ENCODE data around the gene SHH.

The SHH gene

GRCh38 chr7:155846936-155847335 is 34.7 kb upstream of the SHH start:
- DNase-seq (ENCODE audit: low read depth, low spot score) = no peak
- H3K4me3 ChIP-seq (ENCODE audit: insufficient read length, low read depth) = no peak overlapping the region
- TF ChIP-seq SUZ12 (IDR thresholded peaks at IDR 0.05; ENCODE audit: extremely low read depth, insufficient read depth, insufficient read length) (no peak), YY1 (IDR thresholded peaks at IDR 0.05; ENCODE audit: insufficient read depth, insufficient read length) (no peak), ZNF274 (IDR thresholded peaks at IDR 0.05; ENCODE audit: low read depth, low read length) (no peak)
- no peaks in the 10 kb centered on the region for H3K27me3 ChIP-seq (ENCODE audit: insufficient read depth, insufficient read length)
- H3K4me1 ChIP-seq (ENCODE audit: insufficient read depth, insufficient read length) = peaks cover 3% of the 10 kb centered on the region
- no peak overlapping the region for H3K9ac ChIP-seq (ENCODE audit: insufficient read length, low read depth)
- H3K9me3 ChIP-seq (ENCODE audit: insufficient read depth, low read length) = no peaks in the 10 kb centered on the region
- H3K36me3 ChIP-seq (ENCODE audit: insufficient read depth, insufficient read length, low read length) = no peaks in the 10 kb centered on the region

- no peak for DNase-seq (ENCODE audit: low read depth, low spot score)
- Histone ChIP-seq H3K4me3 (ENCODE audit: insufficient read length, low read depth) (no peak overlapping the region), H3K9me3 (ENCODE audit: insufficient read depth, low read length) (no peaks in the 10 kb centered on the region), H3K4me1 (ENCODE audit: insufficient read depth, insufficient read length) (peaks cover 3% of the 10 kb centered on the region), H3K36me3 (ENCODE audit: insufficient read depth, insufficient read length, low read length) (no peaks in the 10 kb centered on the region), H3K27me3 (ENCODE audit: insufficient read depth, insufficient read length) (no peaks in the 10 kb centered on the region), H3K9ac (ENCODE audit: insufficient read length, low read depth) (no peak overlapping the region)
- TF ChIP-seq ZNF274 (IDR thresholded peaks at IDR 0.05; ENCODE audit: low read depth, low read length) = no peak
- TF ChIP-seq SUZ12 (IDR thresholded peaks at IDR 0.05; ENCODE audit: extremely low read depth, insufficient read depth, insufficient read length) = no peak
- TF ChIP-seq YY1 (IDR thresholded peaks at IDR 0.05; ENCODE audit: insufficient read depth, insufficient read length) = no peak
Measured at GRCh38 chr7:155846156-155846555, 33.9 kb upstream of the SHH start.

GRCh38 chr7:155845226-155845625 is 33.0 kb upstream of the SHH start:
- no peak overlapping the region for H3K9ac ChIP-seq (ENCODE audit: insufficient read length, low read depth)
- no peak for TF ChIP-seq SUZ12 (IDR thresholded peaks at IDR 0.05; ENCODE audit: extremely low read depth, insufficient read depth, insufficient read length)
- no peak for TF ChIP-seq YY1 (IDR thresholded peaks at IDR 0.05; ENCODE audit: insufficient read depth, insufficient read length)
- TF ChIP-seq ZNF274 (IDR thresholded peaks at IDR 0.05; ENCODE audit: low read depth, low read length) = no peak

GRCh38 chr7:155844526-155844925 is 32.3 kb upstream of the SHH start:
- no peak overlapping the region for H3K4me3 ChIP-seq (ENCODE audit: insufficient read length, low read depth)
- DNase-seq (ENCODE audit: low read depth, low spot score) = no peak
- TF ChIP-seq SUZ12 (IDR thresholded peaks at IDR 0.05; ENCODE audit: extremely low read depth, insufficient read depth, insufficient read length) (no peak), YY1 (IDR thresholded peaks at IDR 0.05; ENCODE audit: insufficient read depth, insufficient read length) (no peak), ZNF274 (IDR thresholded peaks at IDR 0.05; ENCODE audit: low read depth, low read length) (no peak)
- H3K9me3 ChIP-seq (ENCODE audit: insufficient read depth, low read length) = no peaks in the 10 kb centered on the region
- H3K9ac ChIP-seq (ENCODE audit: insufficient read length, low read depth) = no peak overlapping the region
- no peaks in the 10 kb centered on the region for H3K27me3 ChIP-seq (ENCODE audit: insufficient read depth, insufficient read length)
- peaks cover 3% of the 10 kb centered on the region for H3K4me1 ChIP-seq (ENCODE audit: insufficient read depth, insufficient read length)
- H3K36me3 ChIP-seq (ENCODE audit: insufficient read depth, insufficient read length, low read length) = no peaks in the 10 kb centered on the region

More at GRCh38 chr7:155845226-155845625, 33.0 kb upstream of the SHH start:
- DNase-seq (ENCODE audit: low read depth, low spot score) = no peak
- Histone ChIP-seq H3K36me3 (ENCODE audit: insufficient read depth, insufficient read length, low read length) (no peaks in the 10 kb centered on the region), H3K4me3 (ENCODE audit: insufficient read length, low read depth) (no peak overlapping the region), H3K9me3 (ENCODE audit: insufficient read depth, low read length) (no peaks in the 10 kb centered on the region), H3K4me1 (ENCODE audit: insufficient read depth, insufficient read length) (peaks cover 3% of the 10 kb centered on the region), H3K27me3 (ENCODE audit: insufficient read depth, insufficient read length) (no peaks in the 10 kb centered on the region)

GRCh38 chr7:155844019-155844453 is 31.8 kb upstream of the SHH start:
- Histone ChIP-seq H3K27me3 (ENCODE audit: insufficient read depth, insufficient read length) (no peaks in the 10 kb centered on the region), H3K36me3 (ENCODE audit: insufficient read depth, insufficient read length, low read length) (no peaks in the 10 kb centered on the region)
- TF ChIP-seq YY1 (IDR thresholded peaks at IDR 0.05; ENCODE audit: insufficient read depth, insufficient read length) (no peak), ZNF274 (IDR thresholded peaks at IDR 0.05; ENCODE audit: low read depth, low read length) (no peak), SUZ12 (IDR thresholded peaks at IDR 0.05; ENCODE audit: extremely low read depth, insufficient read depth, insufficient read length) (no peak)

GRCh38 chr7:155843426-155844018 is 31.3 kb upstream of the SHH start:
- H3K36me3 ChIP-seq (ENCODE audit: insufficient read depth, insufficient read length, low read length) = no peaks in the 10 kb centered on the region
- TF ChIP-seq YY1 (IDR thresholded peaks at IDR 0.05; ENCODE audit: insufficient read depth, insufficient read length) = no peak
- TF ChIP-seq SUZ12 (IDR thresholded peaks at IDR 0.05; ENCODE audit: extremely low read depth, insufficient read depth, insufficient read length) = no peak
- no peak for TF ChIP-seq ZNF274 (IDR thresholded peaks at IDR 0.05; ENCODE audit: low read depth, low read length)
- no peak overlapping the region for H3K9ac ChIP-seq (ENCODE audit: insufficient read length, low read depth)
- DNase-seq (ENCODE audit: low read depth, low spot score) = no peak
- no peak overlapping the region for H3K4me3 ChIP-seq (ENCODE audit: insufficient read length, low read depth)
- H3K9me3 ChIP-seq (ENCODE audit: insufficient read depth, low read length) = no peaks in the 10 kb centered on the region
- H3K4me1 ChIP-seq (ENCODE audit: insufficient read depth, insufficient read length) = peaks cover 3% of the 10 kb centered on the region
- no peaks in the 10 kb centered on the region for H3K27me3 ChIP-seq (ENCODE audit: insufficient read depth, insufficient read length)

More at GRCh38 chr7:155844019-155844453, 31.8 kb upstream of the SHH start:
- no peaks in the 10 kb centered on the region for H3K9me3 ChIP-seq (ENCODE audit: insufficient read depth, low read length)
- peaks cover 3% of the 10 kb centered on the region for H3K4me1 ChIP-seq (ENCODE audit: insufficient read depth, insufficient read length)
- no peak for DNase-seq (ENCODE audit: low read depth, low spot score)
- no peak overlapping the region for H3K9ac ChIP-seq (ENCODE audit: insufficient read length, low read depth)
- no peak overlapping the region for H3K4me3 ChIP-seq (ENCODE audit: insufficient read length, low read depth)

- Histone ChIP-seq H3K4me3 (ENCODE audit: insufficient read length, low read depth) (no peak overlapping the region), H3K36me3 (ENCODE audit: insufficient read depth, insufficient read length, low read length) (no peaks in the 10 kb centered on the region), H3K27me3 (ENCODE audit: insufficient read depth, insufficient read length) (no peaks in the 10 kb centered on the region), H3K9me3 (ENCODE audit: insufficient read depth, low read length) (no peaks in the 10 kb centered on the region), H3K9ac (ENCODE audit: insufficient read length, low read depth) (no peak overlapping the region), H3K4me1 (ENCODE audit: insufficient read depth, insufficient read length) (peaks cover 3% of the 10 kb centered on the region)
- TF ChIP-seq YY1 (IDR thresholded peaks at IDR 0.05; ENCODE audit: insufficient read depth, insufficient read length) (no peak), SUZ12 (IDR thresholded peaks at IDR 0.05; ENCODE audit: extremely low read depth, insufficient read depth, insufficient read length) (no peak), ZNF274 (IDR thresholded peaks at IDR 0.05; ENCODE audit: low read depth, low read length) (no peak)
- DNase-seq (ENCODE audit: low read depth, low spot score) = no peak
Measured at GRCh38 chr7:155842496-155843265, 30.4 kb upstream of the SHH start.
